ENCODE measurements around the gene DERA.
"Not testable (repeated sequence)": the region's sequence is repeated elsewhere in the genome, so short reads cannot be mapped to it uniquely, and the experiment has no call there.

GRCh38 chr12:15967053-15967452, 55.9 kb downstream of the DERA start:
- TF ChIP-seq CTCF, POLR2A (IDR thresholded peaks at IDR 0.05): not testable (repeated sequence)

Measured in breast epithelium (tissue), 3 donors.